ENCODE results near the gene EEFSEC.

The EEFSEC gene

DNA sequence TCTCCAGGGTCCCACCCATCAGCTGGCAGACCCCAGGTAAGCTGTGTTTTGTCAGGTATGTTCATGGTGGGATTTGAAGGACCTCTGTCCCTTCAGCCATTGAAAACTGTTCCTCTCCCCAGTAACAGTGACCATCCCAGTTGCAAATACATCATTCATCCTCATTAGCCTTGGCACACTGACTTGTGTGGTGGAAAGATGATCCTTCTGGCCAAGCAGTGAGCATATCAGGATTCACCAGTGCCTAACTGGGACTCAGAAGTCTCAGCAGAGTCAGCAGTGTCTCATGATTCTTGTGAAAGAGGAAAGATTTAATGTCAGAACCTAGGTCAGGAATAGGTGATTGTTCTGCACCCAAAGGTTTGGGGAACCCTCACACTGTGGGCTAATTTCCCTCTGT lies 223.2 kb downstream of the EEFSEC start:
- no peak for DNase-seq

DNA sequence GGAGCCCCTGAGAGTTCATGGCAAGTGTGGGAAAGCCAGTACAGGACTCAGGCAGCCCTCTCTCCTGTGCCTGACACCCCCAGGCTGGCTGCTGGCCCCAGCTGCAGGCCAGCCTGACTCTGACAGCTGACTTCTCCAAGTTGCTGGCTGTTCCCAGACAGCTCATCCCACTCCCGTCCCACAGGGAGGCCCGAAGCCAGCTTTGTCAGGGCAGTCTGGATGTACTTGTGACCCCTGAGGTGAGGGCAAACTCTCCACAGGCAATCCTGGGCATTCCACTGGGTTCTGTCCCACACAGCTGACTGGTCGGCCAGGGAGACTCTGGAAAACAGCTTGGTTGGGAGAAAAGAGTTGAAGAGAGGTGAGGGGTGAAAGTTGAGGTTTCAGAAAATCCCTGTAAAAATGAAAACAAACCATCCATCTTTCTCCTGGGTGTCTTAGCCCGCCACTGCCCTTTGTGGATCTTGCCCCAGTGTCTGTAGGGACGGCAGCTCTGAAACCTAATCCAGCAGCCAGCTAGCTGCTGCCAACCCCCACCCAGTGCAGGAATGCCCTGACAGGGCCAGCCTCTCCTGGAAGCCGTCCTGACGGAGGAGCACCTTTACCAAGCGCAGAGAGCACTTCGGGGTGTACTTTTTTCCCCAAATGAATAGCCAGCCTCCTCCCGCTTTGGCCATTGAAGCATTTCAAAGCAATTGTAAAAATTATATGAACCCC lies 225.5 kb downstream of the EEFSEC start:
- no peak for DNase-seq

DNA sequence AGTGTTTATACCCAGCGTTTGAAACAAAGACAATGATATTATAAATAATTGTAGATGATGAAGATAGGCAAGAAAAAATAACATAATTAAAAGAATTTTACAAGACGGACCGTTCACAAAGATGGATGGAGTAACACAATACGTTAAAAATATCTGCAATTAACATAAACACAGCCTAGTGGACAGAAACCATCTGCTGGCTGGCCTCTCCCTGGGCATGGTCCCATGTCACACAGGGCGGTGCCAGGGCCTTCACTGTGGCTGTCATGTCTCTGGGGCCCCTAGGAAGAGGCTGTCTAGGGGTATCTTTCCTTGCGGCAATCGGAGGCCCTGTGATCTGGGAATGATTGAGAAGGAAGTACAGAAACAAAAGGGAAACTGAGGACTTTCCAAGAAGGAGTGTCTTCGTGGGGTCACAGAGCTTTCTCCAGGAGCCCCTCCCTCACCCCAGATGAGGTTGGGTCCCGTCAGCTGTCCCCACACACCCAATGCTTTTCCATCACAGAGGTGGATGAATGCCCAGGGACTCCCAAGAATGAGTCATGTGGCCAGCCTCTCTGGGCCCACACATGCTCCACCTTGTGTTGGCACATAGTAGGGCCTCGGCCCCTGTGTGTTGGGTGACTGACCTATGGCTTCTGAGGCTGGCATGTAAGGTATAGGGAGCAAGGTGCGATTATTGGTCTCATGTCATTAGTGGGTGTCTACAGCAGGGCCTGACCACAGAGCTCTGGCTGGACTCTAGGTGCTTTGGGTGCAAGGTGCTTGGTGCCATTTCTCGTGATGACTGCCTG lies 226.3 kb downstream of the EEFSEC start:
- DNase-seq, result no peak

DNA sequence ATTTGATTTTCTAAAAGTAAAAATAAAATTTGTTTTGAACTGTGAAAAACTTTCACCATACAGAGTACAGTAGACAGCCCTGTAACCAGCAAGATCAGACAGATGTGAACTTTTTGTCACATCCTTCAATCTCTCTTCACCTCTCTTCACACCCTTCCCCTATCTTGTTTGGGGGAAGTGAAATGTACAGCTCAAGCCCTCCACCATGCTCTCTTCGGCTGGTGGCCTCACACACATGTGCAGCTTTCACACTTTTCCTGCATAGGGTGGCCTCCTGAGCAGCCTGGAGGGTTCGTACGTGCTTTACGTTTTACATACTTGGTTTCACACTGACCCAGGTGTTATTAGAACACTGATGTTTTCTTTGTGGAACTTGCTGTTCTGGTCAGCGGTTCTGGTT lies 227.0 kb downstream of the EEFSEC start:
- DNase-seq, result no peak

DNA sequence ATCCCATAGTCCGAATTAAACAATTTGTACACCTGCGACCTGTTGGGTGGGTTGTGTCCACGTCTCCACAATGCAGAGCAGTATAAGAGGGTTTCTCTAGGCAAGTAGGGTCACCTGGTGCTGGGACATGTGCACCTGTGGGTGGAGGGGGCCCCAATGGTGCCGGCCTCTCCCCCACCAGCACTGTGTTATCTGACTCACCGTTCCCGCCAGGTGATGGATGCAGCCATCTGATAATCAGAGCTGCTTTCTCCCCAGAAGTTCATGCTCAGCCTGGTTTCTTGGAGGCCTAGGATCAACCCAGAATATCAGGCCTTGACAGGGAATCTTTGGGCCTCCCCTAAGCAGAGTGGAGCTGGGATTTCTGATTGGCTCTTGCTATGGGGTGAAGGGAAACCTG lies 227.4 kb downstream of the EEFSEC start:
- DNase-seq, result no peak

DNA sequence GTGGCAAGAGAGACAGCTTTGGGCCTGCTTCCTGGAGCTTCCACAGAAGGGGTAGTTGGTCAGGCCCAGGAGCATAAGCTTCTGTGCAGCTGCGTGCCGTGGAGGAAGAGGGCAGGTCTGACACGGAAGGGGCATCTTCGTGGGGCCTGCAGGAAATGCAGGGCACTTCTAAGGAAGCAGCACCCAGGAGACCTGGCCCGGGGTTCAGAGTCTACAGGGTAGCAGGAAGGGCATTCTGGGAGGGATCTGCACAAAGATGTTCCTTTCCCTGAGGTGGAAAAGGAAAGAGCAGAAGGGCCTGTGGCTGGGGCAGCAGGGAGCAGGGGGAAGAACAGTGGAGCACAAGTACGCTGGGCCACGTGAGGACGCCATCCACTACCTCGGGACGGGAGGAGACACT lies 228.3 kb downstream of the EEFSEC start:
- no peak for DNase-seq

DNA sequence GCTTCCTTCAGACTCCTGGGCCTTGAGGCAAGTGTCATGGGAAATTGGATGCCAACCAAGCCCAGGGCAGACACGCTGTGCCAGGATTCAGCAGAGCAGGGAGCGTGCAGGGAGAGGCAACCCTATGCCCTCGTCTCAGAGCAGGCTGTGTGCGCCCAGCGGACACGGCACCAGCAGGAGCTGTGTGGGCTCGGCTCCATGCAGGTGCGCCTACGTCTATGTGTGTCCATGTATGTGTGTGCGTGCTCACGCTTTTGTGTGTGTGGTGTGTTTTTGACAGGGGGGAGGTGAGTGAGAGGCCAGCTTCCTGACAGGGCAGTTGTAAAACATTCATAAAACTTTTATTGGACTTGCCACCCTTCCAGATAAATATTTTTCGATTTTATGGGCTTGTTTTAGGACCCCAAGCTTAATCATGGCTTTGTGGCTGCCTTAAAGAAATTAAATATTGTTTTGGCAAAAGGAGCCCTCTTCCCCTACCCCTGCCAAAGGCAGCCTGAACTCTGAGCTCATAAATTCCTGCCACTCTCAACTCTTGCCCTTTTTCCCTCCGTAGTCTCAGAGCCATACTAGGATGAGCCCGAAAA lies 229.0 kb downstream of the EEFSEC start:
- no peak for DNase-seq

DNA sequence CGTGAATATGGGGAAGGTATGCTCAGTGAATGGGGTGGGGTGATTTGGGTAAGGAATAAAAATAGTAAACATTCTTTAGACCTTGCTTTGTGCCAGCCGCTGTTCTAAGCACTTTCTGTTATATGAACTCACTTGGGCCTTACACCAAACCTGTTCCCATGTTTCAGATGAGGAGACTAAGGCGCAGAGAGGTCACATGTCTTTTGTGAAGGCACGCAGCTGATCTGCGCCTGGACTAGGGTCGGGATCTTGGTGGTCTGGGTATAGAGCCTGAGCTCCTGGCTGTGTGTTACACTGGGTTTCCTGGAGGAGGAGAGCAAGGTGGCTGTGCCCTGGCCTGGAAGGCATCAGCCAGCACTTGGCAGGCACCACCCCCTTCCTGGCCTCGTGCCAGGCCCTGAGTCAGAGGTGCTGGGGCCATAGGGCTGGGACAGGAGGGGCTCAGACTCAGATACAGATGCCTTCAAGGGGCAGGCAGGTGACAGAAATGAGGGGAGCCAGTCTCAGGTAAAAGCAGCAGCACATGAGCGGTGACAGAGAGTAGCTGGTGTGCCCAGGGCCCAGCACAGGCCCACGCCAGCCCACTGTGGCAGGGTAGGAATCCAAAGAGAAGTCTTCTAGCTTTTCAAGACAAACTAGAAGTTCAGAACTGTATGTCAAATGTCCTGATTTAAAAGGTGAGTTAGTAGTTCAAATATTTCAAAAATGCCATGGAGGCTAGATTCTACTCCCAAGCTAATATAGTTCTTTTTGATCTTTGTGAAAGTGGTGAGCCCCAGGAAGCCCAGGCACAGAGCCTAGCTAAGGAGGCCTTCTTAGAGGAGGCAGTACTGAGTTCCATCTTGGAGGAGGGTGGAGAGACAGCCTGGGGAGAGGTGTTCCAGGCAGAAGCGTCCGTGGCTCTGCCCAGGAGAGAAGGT lies 230.3 kb downstream of the EEFSEC start:
- peak; percentile 35 to 52 (median 43) for DNase-seq

DNA sequence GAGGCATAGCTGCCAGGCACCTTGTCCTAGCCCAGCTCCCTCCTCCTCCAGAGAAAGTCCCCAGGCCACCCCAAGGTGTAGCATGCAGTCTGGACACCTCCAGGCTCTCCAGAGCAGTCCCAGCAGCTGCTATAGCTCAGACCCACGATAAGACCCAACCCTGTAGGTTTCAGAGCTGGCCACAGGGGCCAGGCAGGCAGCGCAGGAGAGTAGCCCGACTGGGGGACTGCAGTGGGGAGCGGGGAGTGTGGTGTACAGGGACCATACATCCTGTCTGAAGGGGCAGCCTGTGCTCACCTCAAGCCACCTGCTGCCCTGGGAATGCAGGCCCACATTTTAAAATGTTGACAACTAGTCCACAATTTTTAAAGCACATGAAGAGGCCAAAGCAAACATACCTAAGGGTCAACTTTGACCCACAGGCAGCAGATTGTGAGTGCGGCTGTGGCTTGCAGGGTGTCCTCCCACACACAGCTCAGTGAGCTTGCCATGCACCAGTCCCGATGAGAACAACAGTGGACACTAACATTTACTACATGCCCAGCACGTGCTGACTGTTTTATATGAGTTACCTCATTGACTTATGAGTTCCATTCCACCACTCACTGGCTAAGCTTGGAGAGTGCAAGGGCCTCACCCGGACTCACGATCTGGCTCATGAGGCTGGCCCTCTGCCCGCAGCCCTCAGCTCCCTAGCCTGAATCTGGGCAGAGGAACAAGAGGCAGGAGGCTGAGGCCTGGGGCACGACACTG lies 232.0 kb downstream of the EEFSEC start:
- no peak for DNase-seq

DNA sequence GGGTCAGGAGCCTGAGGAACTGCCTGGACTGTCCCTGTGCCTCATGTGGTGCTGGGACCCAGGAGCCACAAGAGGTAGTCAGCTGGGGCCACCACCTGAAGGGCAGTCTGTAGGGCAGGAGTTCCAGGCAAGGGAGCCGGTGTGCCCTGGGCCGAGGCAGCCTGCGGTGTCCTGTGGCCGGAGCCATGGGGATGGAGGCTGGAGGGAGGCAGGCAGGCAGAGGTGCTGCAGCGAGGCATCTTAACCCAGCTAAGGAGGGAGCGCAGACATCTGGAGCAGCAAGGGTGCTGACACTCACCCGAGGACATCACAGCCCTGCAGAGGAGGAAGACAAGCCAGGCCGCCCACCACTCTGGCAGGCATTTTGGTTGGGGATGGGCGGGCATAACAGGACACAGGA lies 235.7 kb downstream of the EEFSEC start:
- no peak for DNase-seq

DNA sequence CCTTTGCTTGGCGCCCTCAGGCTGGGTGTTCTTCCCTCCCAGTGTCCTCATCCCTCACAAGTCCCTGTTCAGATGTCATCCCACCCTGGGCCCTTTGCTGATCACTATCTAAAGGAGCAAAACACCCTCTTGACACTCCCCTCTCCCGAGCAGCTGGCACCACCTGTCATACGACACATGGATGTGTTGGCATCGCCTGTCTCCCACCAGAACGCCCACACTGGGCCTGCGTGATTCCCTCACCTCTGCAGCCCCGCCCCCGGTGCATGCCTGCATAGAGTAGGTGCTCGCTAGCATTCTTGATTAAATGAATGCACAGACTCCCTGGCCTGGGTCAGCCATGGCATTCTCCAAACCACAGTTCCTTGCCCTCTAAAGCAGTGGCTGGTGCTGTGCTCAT lies 237.6 kb downstream of the EEFSEC start:
- DNase-seq, result no peak

DNA sequence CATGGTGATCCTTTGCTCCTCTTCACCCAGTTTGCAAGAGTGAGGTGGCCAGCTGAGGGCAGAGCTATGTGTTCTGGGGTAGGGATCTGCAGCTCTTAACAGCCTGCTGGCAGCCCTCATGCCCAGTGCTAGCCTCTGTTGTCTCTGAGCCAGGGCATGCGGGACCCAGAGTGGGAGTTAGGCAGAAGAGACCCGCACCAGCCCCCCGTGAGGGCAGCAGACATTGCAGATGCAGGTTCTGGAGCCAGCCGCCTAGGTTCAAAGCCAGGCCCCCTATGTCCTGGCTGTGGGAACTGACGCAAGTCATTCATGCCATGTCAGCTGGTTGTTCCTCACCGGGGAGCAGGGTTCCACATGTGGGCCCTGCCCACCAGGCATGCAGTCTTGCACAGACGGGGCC lies 238.7 kb downstream of the EEFSEC start:
- no peak for DNase-seq

DNA sequence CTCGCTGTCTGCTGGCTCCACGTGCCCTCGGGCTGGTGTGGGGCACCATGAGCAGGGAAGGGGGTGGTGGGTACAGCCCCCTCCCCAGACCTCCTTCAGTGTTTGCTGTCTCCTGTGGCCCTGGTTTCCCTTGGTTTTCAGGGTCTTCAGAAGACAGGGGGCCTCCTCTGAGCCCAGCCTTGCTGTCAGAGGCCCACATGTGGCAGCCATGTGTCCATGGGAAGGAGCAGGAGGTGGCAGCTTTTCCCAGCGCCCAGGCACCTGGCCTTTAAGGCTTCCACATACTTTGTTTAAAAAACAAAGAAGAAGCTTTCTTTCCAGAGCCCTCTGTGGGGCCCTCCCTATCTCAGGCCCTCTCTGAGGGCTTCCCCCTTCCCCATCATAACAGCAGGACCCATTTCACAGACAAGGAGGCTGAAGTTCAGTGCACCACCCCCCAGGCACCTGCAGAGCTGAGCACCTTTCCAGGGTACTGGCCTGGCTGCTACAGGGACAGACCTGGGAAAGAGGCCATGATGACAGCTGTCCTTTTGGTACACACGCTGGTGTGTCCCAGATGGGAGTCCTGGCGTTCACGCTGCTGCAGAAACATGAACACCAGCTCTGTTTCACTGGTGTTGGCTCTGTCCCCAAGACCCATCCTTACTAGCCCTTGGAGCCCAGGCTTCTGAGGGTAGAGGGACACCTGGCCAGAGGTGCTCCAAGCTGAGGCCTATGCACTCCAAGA lies 239.7 kb downstream of the EEFSEC start:
- DNase-seq, result no peak

DNA sequence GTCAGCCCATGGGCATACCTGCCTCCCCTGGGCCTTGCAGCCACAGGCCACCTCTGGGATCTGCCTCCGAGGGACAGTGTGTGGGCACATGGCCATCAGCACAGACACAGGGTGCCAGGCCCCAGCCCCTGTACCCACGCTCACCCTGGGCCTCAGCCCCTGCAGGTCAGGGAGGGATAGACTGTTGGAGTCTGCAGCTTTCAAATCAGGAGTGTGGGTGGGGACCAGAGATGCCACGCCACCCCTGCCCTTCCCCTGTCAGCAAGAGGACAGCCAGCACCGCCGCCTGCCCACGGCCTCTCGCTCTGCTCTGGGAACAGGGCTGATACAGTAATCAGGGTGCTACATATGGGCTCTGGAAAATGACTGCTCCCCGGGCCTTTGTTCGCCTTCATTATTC lies 240.8 kb downstream of the EEFSEC start:
- peak in 1 of 3 donors; percentile 3 for DNase-seq

DNA sequence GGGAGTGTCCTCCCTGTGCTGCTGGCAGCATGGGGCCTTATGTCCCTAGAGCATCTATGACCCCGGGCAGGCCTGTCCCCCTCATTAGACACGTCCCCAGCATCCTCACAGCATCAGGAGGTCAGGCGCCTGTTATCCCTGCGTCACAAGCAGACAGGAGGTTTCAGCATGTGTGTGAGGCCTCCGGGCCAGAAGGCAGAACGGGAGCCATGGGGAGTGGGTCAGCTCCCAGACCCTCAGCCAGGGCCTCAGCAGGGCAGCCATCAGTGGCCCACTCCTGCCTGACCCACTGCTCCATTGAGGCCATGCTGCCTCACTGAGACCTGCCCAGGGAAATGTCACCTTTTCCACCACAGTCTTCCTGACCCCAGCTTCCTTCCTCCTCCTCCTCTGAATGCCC lies 241.8 kb downstream of the EEFSEC start:
- DNase-seq, result no peak

DNA sequence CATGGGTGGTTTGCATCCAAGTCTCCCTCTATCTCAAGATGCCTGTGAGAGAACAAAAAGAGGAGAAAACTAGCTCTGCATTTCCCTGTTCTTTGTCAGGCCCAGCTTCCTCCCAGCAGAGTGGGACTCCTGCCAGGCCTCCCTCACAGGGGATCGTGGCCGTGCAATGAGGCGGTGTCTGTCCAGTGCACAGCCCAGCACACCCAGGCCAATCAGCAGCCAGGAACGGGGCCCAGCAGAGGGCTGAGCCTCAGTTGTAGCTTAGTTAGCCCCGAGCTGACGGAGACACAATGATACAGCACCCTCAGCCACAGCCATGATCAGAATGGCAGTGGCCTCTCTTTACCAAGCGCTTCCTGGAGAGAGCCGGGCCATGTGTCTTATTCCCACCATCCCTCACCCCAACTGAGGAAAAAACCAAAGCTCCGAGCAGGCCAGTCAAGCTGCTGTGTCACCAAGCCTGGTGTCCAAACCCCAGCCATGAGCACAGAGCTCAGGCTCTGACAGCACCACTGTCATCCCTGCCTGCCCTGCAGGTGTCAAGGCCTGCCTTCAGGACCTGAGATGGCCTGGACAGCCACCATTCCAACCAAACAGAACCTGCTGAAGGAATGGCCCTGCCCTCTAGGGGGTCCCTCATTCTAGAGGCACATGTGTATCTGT lies 242.3 kb downstream of the EEFSEC start:
- no peak for DNase-seq

DNA sequence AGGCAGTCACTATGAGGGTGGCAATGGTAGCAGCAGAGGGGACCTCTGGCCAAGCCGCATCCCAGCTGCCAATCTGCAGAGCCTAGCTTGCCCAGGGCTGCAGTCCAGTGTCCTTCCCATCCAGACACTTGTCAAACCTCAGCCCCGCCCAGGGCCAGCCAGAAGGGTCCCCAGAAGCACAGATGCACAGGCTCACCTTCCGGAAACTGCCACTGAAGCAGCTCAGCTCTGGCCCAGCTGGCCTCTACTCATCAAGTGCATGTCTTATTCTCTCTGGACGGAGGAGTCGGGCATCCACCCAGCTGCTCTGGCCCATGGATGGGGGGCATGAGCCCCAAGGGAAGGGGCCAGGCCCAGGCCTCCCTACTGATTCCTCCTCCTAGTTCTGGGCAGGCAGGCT lies 244.2 kb downstream of the EEFSEC start:
- DNase-seq, result no peak

DNA sequence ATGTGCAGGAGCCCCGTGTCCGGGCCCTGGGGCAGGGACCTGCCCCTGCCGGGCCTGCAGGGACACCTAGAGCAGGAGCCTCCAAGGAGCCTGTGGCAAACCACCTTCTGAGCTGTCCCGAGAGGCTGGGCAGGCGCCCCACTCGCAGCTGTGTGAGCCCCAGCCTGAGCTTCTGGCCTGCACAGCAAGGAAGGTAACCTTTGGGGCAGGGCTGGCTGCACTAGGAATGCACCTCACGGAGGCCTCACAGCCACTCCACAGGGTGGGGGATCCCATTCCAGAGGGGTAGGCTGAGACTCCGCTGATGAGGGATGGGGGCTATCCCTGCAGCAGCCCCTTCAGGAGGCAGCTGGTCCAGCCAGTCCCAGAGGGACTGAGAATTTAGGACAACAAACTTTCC lies 245.3 kb downstream of the EEFSEC start:
- DNase-seq, result no peak

DNA sequence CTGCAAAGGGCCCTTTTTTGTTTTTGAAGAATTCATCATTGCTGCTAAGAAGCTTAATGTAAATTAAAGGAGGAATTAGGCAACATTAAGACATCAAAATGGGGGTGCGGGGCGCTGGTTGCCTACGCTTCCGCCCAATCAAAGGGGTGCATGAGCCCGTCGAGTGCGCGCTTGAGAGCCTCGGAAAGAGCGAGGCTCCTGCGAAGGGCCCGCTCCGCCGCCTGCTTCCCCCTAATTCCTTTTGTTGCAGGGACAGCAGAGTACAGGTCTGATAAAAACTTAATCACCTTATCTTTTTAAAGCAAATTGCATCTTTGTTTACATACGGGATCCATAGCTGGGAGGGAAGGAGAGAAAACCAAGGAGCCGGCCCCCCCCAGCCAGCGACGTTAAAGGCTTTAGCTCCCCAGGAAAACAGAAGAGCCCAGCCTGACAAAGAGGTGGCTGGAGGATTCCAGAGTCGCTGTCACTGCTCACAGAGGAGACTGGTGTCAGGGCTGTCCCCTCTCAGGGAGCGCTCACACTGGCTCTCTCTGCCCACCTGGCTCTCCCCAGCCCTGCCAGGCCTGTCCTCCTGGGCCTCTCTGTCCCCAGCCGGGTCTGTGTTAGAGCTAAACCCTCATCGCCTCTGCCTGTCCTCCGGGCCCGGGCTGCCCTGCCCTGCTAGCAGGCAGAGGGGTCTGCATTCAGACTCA lies 246.1 kb downstream of the EEFSEC start:
- no peak for DNase-seq

DNA sequence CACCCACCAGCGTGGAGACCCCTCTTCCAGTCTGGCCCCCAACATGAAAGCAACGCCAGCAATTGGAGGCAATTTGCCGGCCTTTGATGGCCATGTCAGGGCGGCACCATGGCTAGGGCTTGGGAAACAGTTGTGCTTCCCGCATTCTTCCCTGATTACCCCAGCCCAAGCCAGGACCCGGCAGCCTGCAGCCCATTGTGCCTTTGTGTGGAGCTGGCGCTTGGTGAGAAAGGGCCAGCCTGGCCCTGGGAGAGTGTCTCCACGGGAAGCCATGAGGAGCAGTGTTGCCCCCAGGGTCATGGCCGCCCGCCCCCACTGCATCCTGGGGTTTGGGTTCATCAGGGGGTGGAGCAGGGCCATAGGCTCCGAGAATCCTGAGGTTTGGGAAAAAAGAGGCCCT lies 247.4 kb downstream of the EEFSEC start:
- no peak for DNase-seq
